ENCODE results near the gene CXCL14.

The CXCL14 gene

GRCh38 chr5:135557076-135557838 lies 21.5 kb downstream of the CXCL14 start:
- Mint-ChIP-seq H3K27me3 (ENCODE audit: low read depth) (peaks cover 68% of the 10 kb centered on the region), H3K36me3 (ENCODE audit: low read depth) (no peaks in the 10 kb centered on the region), H3K4me3 (no peak overlapping the region), H3K27ac (no peak overlapping the region), H3K4me1 (peaks cover 5% of the 10 kb centered on the region), H3K9me3 (no peaks in the 10 kb centered on the region)
- TF ChIP-seq, protein P1, sequence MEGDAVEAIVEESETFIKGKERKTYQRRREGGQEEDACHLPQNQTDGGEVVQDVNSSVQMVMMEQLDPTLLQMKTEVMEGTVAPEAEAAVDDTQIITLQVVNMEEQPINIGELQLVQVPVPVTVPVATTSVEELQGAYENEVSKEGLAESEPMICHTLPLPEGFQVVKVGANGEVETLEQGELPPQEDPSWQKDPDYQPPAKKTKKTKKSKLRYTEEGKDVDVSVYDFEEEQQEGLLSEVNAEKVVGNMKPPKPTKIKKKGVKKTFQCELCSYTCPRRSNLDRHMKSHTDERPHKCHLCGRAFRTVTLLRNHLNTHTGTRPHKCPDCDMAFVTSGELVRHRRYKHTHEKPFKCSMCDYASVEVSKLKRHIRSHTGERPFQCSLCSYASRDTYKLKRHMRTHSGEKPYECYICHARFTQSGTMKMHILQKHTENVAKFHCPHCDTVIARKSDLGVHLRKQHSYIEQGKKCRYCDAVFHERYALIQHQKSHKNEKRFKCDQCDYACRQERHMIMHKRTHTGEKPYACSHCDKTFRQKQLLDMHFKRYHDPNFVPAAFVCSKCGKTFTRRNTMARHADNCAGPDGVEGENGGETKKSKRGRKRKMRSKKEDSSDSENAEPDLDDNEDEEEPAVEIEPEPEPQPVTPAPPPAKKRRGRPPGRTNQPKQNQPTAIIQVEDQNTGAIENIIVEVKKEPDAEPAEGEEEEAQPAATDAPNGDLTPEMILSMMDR (IDR thresholded peaks at IDR 0.05; ENCODE audit: unreplicated experiment in 3 of 3), result no peak

DNA sequence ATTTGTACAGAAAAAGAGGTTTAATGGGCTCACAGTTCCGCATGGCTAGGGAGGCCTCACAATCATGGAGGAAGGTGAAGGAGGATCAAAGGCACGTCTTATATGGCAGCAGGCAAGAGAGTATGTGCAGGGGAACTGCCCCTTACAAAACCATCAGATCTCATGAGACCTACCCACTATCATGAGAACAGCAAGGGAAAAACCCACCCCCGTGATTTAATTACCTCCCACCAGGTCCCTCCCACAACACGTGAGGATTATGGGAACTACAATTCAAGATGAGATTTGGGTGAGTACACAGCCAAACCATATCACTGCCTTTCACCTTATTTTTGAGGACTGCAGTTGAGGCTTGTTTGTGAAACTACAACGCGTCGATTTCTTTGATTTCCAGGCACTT lies 22.2 kb downstream of the CXCL14 start:
- Mint-ChIP-seq H3K36me3 (ENCODE audit: low read depth) (no peaks in the 10 kb centered on the region), H3K4me3 (no peak overlapping the region), H3K4me1 (peaks cover 5% of the 10 kb centered on the region), H3K27me3 (ENCODE audit: low read depth) (peaks cover 68% of the 10 kb centered on the region), H3K27ac (no peak overlapping the region), H3K9me3 (no peaks in the 10 kb centered on the region)
- TF ChIP-seq, protein P1 (IDR thresholded peaks at IDR 0.05; ENCODE audit: unreplicated experiment in 3 of 3), result no peak

DNA sequence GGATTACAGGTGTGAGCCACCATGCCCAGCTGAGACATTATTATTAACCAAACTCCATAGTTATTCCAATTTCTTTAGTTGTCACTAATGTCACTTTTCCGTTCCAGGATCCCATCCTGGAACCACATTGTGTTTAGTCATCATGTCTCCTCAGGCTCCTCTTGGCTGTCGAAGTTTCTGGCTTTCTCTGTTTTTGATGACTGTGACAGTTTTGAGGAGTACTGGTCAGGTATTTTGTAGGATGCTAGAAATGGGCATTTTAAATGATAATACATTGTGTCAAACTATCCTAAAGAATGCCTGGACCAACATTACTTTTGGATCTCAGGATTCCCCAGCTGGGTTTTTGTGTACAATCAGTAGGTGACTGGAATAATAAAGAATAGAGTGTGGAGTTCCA lies 23.3 kb downstream of the CXCL14 start:
- H3K36me3 Mint-ChIP-seq (ENCODE audit: low read depth), result no peaks in the 10 kb centered on the region
- H3K9me3 Mint-ChIP-seq, result no peaks in the 10 kb centered on the region
- peaks cover under 1% of the 10 kb centered on the region for H3K4me1 Mint-ChIP-seq
- H3K27me3 Mint-ChIP-seq (ENCODE audit: low read depth), result peaks cover 70% of the 10 kb centered on the region
- no peak overlapping the region for H3K27ac Mint-ChIP-seq
- H3K4me3 Mint-ChIP-seq, result no peak overlapping the region
- TF ChIP-seq, protein P1 (IDR thresholded peaks at IDR 0.05; ENCODE audit: unreplicated experiment in 3 of 3), result no peak

GRCh38 chr5:135553688-135554462 lies 24.9 kb downstream of the CXCL14 start:
- Mint-ChIP-seq H3K36me3 (ENCODE audit: low read depth) (no peaks in the 10 kb centered on the region), H3K4me1 (no peaks in the 10 kb centered on the region), H3K4me3 (no peak overlapping the region), H3K9me3 (no peaks in the 10 kb centered on the region), H3K27ac (no peak overlapping the region), H3K27me3 (ENCODE audit: low read depth) (peaks cover 74% of the 10 kb centered on the region)
- TF ChIP-seq, protein P1 (IDR thresholded peaks at IDR 0.05; ENCODE audit: unreplicated experiment in 3 of 3), result peak; percentile 32 to 57 (median 49)

DNA sequence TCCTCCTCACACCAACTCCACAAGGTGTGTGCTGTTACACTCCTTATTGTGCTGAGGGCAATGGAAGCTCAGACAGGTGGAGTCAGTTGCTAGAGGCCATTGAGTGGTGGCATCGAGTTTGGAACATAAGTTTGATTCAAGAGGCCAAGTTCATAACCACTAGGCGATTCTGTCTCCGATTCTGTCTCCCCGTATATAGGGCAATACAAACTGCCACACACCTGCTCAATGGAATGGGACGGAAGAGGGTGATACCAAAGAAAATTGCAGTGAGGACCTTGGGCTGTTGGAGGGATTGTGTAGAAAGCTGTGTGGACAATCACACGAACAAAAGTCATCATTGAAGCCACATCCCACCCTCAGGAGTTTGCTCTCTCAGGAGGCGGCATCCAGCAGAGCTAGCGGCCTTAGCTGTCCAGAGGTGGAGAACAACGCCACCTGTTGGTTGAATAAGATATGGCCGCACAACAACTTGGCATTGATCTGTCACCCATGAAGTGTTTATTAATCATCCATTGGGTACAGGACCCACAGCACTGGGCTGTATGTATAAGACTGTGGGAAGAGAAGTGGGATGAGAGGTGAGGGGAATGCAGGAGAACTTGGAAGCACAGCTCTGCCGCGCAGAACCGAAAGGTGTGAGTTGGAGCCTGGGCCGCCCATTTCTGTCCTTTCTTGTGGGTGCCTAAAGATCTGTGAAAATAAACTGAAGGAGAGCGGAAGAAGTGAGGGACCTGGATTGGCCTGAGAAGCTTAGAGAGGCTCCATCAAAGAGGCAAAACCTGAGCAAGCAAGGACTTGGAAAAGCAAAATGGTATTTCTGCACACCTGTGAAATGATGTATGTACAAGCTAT lies 27.0 kb downstream of the CXCL14 start:
- H3K4me3 Mint-ChIP-seq, result no peak overlapping the region
- no peaks in the 10 kb centered on the region for H3K9me3 Mint-ChIP-seq
- H3K4me1 Mint-ChIP-seq, result no peaks in the 10 kb centered on the region
- peaks cover 78% of the 10 kb centered on the region for H3K27me3 Mint-ChIP-seq (ENCODE audit: low read depth)
- no peak overlapping the region for H3K27ac Mint-ChIP-seq
- TF ChIP-seq, protein P1 (IDR thresholded peaks at IDR 0.05; ENCODE audit: unreplicated experiment in 3 of 3), result peak; percentile 86 to 88 (median 87)
- H3K36me3 Mint-ChIP-seq (ENCODE audit: low read depth), result no peaks in the 10 kb centered on the region

All from nephron (organoid).